Effector memory CD4-positive, alpha-beta T cell (primary cell): Measurements from ENCODE around the gene NFIC.

ENCODE experiments used
- DNase-seq, 3 donors: peaks; one replicate each; pipeline ENCODE4 v3.0.0-alpha.2; 2020
- H3K27ac ChIP-seq: 2 replicates; pipeline ENCODE4 v1.7.0; 2013; ENCODE audit warnings: mild to moderate bottlenecking, low read length, moderate library complexity; ENCODE audit not compliant: insufficient read depth, poor library complexity, severe bottlenecking
- H3K27me3 ChIP-seq: replicated peaks from 2 replicates; pipeline ENCODE4 v1.7.0; 2013; ENCODE audit warnings: mild to moderate bottlenecking, low read length; ENCODE audit not compliant: insufficient read depth, control insufficient read depth, poor library complexity, severe bottlenecking
- H3K36me3 ChIP-seq: 2 replicates; pipeline ENCODE4 v1.7.0; 2013; ENCODE audit warnings: mild to moderate bottlenecking, low read length, moderate library complexity; ENCODE audit not compliant: control insufficient read depth, insufficient read depth
- H3K4me1 ChIP-seq: 2 replicates; pipeline ENCODE4 v1.7.0; 2013; ENCODE audit warnings: low read length, mild to moderate bottlenecking; ENCODE audit not compliant: control insufficient read depth, insufficient read depth, poor library complexity, severe bottlenecking
- H3K4me3 ChIP-seq: 2 replicates; pipeline ENCODE4 v1.7.0; 2013; ENCODE audit warnings: low read length, low read depth, mild to moderate bottlenecking; ENCODE audit not compliant: insufficient read depth, poor library complexity, severe bottlenecking
- H3K9me3 ChIP-seq: 2 replicates; pipeline ENCODE4 v1.7.0; 2013; ENCODE audit warnings: mild to moderate bottlenecking, low read length, moderate library complexity; ENCODE audit not compliant: control insufficient read depth

NFIC gene

DNA sequence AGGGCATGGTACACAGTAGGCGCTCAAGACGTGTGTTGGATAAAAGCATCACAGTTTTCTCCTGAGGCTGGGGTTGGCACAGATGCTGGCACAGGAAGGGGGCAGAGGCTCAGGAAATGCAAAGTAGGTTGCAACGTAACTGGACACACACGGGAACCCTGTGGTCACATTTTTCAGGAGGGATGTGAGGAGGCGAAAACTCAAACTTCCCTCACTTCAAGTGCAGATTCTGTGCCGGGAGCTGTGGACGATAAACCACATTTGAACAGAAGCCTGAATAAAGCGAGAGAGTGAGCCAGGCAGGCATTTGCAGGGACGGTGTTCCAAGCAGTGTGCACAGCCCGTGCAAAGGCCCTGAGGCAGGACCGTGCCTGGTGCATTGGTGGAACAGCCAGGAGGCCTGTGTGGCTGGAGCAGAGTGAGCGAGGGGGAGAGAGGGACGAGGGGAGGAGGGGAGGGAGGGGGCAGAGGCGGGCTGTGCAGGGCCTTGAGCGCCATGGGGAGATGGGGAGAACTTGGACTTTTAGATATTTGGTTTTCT, 40.3 kb downstream of the NFIC start:
- no peak for DNase-seq
- H3K27me3 ChIP-seq: no peaks in the 10 kb centered on the region
- no peaks in the 10 kb centered on the region for H3K4me1 ChIP-seq
- no peak overlapping the region for H3K4me3 ChIP-seq
- no peak overlapping the region for H3K27ac ChIP-seq
- no peaks in the 10 kb centered on the region for H3K9me3 ChIP-seq
- peaks cover 3% of the 10 kb centered on the region for H3K36me3 ChIP-seq

GRCh38 chr19:3407556-3408516, 41.5 kb downstream of the NFIC start:
- Histone ChIP-seq H3K27me3 (no peaks in the 10 kb centered on the region), H3K4me1 (no peaks in the 10 kb centered on the region), H3K9me3 (no peaks in the 10 kb centered on the region), H3K36me3 (peaks cover 3% of the 10 kb centered on the region), H3K27ac (no peak overlapping the region), H3K4me3 (no peak overlapping the region)
- no peak for DNase-seq

DNA sequence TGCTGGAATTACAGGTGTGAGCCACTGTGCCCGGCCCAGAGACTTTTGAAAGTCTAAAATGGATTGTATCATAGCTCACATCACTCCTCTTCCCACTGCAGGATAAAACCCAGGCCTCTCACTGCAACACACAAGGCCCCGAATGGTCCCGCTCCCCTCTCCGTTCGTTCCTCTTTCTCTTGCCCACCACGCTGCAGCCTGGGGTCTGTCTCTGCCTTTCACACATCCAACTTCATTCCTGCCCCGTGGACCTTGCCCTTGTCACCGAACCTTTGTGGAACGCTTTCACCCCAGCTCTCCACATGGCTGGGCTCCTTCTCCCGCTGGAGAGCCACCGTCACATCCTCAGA, 42.6 kb downstream of the NFIC start:
- DNase-seq: no peak
- Histone ChIP-seq H3K36me3 (peaks cover 3% of the 10 kb centered on the region), H3K4me1 (no peaks in the 10 kb centered on the region), H3K9me3 (no peaks in the 10 kb centered on the region), H3K27me3 (no peaks in the 10 kb centered on the region), H3K4me3 (no peak overlapping the region), H3K27ac (no peak overlapping the region)

DNA sequence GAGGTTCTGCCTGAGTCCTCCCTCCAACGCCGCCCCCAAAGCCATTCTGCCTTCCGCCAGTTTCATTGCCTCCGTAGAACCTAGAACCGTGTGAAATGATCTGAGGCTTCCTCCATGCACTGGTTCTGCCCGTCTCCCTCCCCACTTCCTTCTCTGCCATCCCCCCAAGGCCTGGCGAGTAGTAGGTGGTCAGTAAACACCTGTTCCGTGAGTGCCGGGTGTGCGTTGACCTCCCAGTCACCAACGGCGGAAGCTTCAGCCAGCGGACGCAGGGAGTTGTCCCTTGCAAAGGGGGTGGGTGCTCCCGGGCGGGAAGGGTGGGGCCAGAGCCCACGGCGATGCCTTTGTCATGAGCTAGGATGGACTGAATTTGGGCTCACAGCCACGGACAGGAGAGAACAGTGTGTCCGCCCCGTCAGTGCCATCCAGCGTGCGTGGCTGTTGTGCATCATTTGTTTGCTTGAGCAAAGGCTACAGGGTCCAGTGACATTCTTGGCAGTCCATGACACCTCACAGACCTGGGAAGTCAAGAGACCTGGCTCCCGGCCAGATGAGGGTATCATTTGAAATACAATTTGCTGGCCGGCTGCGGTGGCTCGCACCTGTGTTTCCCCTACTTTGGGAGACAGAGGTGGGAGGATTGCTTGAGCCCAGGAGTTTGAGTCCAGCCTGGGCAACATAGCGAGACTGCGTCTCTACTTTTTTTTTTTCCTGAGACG, 43.1 kb downstream of the NFIC start:
- H3K27me3 ChIP-seq: no peaks in the 10 kb centered on the region
- H3K9me3 ChIP-seq: no peaks in the 10 kb centered on the region
- H3K4me1 ChIP-seq: no peaks in the 10 kb centered on the region
- DNase-seq: no peak
- H3K36me3 ChIP-seq: peaks cover 3% of the 10 kb centered on the region
- H3K4me3 ChIP-seq: no peak overlapping the region
- H3K27ac ChIP-seq: no peak overlapping the region

GRCh38 chr19:3411636-3412035, 45.3 kb downstream of the NFIC start:
- peaks cover 3% of the 10 kb centered on the region for H3K36me3 ChIP-seq

GRCh38 chr19:3412066-3412465, 45.7 kb downstream of the NFIC start:
- H3K27me3 ChIP-seq: no peaks in the 10 kb centered on the region
- peaks cover 3% of the 10 kb centered on the region for H3K36me3 ChIP-seq
- no peaks in the 10 kb centered on the region for H3K4me1 ChIP-seq
- no peak for DNase-seq
- H3K27ac ChIP-seq: no peak overlapping the region
- H3K9me3 ChIP-seq: no peaks in the 10 kb centered on the region
- no peak overlapping the region for H3K4me3 ChIP-seq

More at GRCh38 chr19:3411636-3412035, 45.3 kb downstream of the NFIC start:
- Histone ChIP-seq H3K4me3 (no peak overlapping the region), H3K9me3 (no peaks in the 10 kb centered on the region), H3K27ac (no peak overlapping the region), H3K27me3 (no peaks in the 10 kb centered on the region), H3K4me1 (no peaks in the 10 kb centered on the region)
- no peak for DNase-seq

GRCh38 chr19:3413796-3414327, 47.5 kb downstream of the NFIC start:
- Histone ChIP-seq H3K4me3 (no peak overlapping the region), H3K9me3 (no peaks in the 10 kb centered on the region), H3K36me3 (no peaks in the 10 kb centered on the region), H3K27me3 (no peaks in the 10 kb centered on the region), H3K27ac (no peak overlapping the region), H3K4me1 (no peaks in the 10 kb centered on the region)
- DNase-seq: no peak

GRCh38 chr19:3415695-3416094, 49.3 kb downstream of the NFIC start:
- H3K36me3 ChIP-seq: no peaks in the 10 kb centered on the region
- no peaks in the 10 kb centered on the region for H3K4me1 ChIP-seq
- no peaks in the 10 kb centered on the region for H3K27me3 ChIP-seq
- H3K27ac ChIP-seq: no peak overlapping the region
- no peaks in the 10 kb centered on the region for H3K9me3 ChIP-seq
- DNase-seq: no peak
- no peak overlapping the region for H3K4me3 ChIP-seq

- Histone ChIP-seq H3K4me1 (no peaks in the 10 kb centered on the region), H3K27me3 (no peaks in the 10 kb centered on the region), H3K9me3 (no peaks in the 10 kb centered on the region), H3K4me3 (no peak overlapping the region), H3K36me3 (no peaks in the 10 kb centered on the region), H3K27ac (no peak overlapping the region)
- DNase-seq: no peak
Measured at GRCh38 chr19:3420244-3420755, 53.9 kb downstream of the NFIC start.
